Stimulated activated CD4-positive, alpha-beta T cell treated with anti-CD3 and anti-CD28 coated beads, Interleukin-4, amount 100 ng/mL, for 24 hours (primary cell): Measurements from ENCODE around the gene TCF4.

ENCODE experiments used
- DNase-seq: peaks from one replicate; pipeline ENCODE4 v3.0.0-alpha.2; 2020

Gene TCF4

DNA sequence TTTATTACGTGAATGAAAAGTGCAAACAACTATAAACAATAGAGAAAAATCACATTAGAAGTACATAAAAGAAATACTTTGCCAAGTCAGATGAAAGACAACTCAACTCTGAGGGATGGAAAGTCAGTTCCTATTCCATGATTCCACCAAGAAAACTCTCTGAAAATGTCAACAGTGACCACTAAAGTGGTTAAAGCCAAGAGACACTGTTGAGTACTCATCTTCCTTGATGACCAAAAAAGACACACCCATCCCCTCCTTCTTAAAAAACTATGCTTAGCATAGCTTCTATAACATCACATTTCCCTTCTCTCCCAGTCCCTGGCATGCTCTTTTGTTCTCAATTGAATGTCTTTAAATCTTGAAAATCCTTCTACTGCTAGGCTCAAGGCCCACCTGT, 160.0 kb downstream of the TCF4 start:
- no peak for DNase-seq

- no peak for DNase-seq
These were observed 162.3 kb downstream of the TCF4 start for GRCh38 chr18:55425698-55426097.

DNA sequence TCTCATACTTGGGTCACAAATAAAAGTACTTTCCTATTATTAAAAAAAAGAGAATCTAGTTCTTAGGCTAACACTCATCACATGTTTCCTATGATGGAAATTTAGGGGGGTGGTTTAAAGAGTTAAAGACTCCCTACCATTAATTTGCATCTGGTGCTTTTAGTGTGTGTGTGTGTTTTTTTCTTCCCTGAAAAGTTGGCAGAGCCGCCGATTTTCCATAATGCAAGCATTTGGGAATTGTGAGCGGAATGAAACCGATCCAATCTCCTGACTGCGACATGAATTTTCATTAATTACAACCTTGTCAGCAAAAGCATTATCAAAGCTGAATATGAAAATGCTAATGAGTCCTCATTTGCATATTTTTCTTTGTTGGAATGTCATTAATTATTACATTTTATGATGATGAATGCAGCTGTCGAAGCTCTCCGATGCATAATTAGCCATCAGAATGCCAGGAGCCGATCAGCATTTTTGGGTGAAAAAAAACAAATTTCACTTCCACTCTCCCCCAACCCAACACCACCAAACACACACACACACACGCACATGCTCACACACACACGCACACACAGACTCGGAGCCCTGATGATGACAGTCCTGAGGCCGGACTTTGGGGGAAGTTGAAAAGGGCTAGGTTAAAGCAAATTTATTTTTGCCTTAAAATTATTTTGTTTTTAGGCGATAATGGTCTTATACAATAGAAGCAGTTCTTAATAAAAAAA, 165.4 kb downstream of the TCF4 start:
- no peak for DNase-seq

DNA sequence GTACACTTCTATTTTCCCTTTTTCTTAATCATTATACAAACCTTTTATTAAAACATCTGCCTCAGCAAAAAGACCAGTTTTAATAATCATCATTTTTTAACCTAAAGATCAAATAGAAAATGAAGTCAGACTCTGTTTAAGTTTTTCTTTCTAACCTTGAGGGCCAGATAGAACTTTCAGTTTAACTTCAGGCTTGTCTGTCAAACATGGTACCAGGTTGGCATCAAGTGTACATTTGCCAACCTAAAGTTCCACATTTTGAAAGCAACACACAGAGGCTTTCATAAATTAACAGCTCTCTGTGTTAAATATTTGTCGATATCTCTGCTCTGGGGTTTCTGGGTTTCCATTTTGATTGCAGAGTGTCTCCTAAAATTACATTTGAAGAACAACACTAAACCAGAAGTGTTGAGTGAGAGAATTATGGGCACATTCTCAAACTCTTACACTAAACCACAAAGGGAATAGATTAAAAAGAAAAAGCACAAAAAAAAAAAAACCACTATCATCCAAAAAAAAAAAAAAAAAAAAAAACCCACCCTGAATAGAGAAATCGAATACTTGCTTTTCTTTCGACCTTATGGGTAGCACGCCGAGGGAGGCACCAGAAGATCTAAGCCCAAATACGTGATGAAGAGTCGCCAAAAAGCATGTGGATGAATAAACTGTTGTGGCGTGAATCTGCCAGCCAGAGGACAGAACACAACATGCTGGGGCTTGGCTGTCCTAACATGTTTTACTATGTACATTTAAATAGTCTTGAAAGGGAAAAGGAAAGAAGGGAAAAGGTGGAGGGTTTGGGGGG, 166.2 kb downstream of the TCF4 start:
- no peak for DNase-seq

GRCh38 chr18:55421308-55421614, 166.7 kb downstream of the TCF4 start:
- no peak for DNase-seq

DNA sequence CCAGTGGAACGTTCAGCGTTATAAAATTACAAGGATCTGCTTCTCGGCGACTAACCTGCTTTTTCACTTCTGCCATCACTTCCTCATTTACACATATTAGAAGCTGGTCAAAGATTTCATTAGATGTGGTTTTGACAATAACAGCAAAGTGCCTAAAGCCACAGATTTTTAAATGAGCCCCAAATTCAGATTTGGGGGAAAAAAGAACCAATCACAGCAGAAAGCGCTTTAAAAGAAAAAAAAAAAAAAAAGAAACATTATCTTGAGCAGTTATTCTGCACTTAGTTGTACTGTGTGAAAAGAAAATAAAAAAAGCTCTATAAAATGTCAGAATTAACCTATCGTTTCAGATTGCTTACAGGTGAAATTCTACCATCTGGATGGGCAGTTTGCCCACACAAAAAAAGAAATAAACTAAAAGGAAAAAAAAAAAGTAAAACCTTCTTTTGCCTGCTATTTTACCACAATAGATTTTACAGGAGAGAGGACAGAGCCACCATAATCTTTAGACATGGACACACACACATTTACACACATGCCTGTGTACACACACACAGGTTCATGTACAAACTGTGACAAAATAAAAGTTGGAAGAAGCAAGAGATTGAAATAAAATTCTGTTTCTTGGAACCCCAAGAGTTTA, 167.2 kb downstream of the TCF4 start:
- DNase-seq = no peak

DNA sequence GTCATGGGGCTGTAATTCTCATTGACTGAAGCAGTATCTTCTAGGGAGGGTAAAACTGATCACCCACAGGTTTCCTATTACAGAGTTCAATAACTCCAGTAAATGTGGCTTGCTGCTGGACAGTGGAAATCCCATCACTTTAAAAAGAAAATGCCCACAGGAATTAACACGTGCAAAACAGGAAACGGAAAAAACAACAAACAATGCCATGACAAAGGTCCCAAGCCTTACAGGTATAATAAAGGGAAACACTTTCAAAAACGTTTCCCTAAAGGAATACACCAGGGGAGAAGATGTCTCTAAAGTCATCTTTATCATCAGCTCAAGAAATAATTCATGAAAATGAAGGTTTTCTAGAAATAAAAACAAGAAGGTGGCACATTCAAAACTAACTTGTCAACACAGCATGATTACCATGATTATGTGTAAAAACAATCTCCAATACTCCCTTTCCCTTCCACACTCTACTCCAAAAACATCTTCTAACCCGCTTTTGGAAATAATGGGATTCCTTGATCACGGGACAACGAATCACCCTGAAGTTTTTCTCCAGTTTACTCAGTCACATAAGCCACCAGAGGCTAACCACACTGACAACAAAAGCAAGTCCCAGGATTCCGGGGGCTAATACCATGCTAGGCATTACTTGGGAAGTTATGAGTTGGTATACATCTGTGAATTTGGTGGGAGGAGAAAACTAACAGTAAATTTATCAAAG, 167.9 kb downstream of the TCF4 start:
- no peak for DNase-seq

DNA sequence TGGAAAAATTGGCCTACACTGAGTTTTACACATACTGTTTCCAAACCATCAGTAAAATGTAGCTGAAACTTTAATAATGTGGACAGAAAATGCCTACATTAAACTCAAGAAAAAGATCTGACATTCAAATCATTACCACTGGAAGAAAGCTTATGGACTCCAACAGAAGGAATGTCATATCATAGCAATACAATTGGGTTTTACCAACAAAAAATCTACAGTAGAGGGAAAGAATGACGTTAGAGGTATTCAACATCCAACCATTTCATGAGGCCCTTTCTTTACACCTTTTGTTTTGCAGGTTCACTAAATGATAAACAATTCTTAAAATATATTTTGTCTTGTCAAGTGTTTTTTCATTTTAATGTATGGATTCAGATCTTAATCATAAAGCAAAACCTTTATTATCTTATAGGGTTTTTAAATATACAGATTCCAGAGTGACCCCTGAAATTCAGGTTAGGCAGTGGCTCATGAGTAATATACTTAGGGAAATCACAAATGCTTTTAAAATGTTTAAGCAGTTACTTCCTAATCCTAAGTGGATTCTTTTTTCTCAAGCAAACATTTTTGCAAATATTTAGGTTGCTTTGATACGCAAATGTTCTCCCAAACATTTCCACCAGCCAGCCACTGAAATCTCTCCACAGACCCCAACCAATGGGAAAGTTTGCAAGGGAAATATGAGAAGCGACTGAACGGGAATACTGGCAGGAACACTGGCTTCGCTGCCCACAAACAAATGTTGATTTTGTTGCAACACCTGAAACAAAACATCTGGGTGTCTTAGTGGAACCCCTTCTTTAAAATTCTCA, 168.7 kb downstream of the TCF4 start:
- no peak for DNase-seq

DNA sequence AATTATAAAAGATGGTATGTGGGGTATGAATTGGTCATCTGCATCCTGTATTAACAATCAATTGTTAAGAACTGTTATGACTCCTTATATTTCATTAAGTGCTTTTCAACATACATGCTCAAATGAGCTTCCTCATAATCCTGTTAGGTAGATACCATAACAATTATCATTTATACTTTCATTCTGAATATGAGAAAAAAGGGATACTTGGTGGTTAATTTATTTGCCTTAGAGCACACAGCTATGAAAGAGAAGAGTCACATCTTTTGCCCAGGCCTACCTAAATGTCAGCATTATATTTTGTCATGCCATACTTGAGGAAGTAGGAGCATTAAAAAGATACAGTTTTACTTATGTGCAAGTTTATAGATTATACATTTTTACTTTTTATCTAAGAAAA, 169.6 kb downstream of the TCF4 start:
- DNase-seq = no peak

DNA sequence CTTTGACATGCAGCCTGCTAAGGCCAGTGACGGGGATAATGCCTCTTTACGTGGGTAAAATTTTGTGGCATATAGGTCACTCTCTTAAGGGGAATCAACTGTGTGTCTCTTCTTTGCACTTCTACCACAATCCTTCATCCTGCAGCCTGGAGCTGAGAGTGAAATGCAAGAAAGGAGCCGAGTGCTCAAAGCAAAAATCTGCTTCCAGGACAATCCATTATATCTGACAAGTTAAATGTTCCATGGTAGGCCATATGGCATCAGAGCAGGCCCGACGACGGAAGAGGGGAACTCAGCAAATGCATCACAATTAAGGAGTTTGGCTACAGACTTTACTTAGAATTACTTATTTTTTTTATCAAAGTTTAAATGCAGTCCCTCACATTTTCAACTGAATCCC, 171.2 kb downstream of the TCF4 start:
- DNase-seq = no peak

GRCh38 chr18:55415258-55415871, 172.6 kb downstream of the TCF4 start:
- DNase-seq = peak; percentile 71

DNA sequence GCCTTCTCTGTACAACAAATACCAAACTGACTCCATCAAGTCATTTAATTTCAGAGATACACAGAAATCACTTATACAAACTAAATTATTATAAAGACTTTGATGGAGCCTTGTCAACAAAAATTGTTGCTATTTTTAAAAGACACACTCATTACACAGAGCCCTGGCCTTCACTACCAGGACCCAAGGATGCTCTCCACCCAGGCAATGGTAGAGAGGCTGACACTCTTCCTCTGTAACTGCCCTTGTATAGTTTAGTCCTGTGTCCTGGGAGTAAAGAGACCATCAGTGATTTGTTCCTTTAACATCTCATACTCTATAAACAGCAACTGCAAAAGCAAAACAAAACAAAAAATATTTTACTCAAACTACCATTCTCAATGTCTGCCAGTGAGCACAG, 173.5 kb downstream of the TCF4 start:
- DNase-seq = no peak

DNA sequence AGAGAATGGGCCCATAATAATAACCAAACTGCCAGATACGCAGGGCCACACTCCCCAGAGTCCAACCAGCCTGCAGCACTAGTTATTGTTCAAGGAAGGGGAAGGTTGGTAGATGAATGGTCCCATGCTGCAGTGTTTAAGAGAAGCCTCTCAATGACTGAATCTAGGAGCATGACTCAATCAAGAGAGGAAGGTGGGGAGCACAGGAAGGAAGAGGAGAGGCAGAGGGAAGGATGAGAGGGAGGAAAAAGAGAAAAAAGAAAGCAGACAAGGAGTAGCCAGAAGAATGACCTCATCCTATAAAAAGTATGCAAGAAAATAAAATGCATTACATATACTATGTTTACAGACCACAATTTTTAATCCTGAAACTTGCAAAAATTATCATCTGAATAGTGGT, 174.5 kb downstream of the TCF4 start:
- no peak for DNase-seq

- no peak for DNase-seq
These were observed 180.0 kb downstream of the TCF4 start for GRCh38 chr18:55407774-55408535.

DNA sequence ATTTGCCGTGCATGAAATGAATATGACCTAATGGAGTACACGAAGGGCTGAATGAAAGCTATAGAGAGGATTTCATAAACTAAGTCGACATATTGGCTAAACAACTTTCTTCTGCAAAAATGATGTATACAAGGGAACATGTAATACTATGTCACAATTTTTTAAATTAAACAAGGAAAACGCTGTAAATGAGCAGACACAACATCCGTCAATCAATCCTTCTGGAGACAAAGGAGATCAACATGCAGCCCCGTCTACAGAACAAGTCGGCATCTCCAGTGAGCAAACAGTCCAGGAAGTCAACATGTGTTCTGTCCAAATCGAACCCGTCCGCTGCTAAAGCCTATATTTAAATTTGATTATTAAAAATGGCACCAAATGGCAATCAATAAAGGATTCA, 180.8 kb downstream of the TCF4 start:
- no peak for DNase-seq

GRCh38 chr18:55406451-55406991, 181.5 kb downstream of the TCF4 start:
- DNase-seq = no peak

GRCh38 chr18:55405893-55406406, 182.0 kb downstream of the TCF4 start:
- DNase-seq = no peak

DNA sequence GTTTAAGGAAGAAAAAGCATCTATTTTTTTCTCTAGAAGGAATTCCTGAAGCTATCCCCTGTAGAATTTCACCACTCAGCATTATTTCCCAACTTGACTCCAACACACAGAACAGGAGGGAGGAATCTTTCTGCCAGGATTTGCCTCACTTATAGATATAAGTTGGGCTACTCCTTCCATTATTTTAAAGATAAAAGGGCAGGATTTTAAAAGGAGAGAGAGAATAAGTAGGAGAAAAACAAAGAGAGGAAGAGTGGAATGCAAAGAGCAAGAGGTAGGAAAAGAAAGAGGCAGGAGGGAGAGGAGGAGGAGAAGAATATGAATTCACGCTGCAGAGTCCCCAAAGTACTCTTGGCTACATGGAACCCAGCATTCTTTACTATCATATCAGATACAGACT, 182.5 kb downstream of the TCF4 start:
- no peak for DNase-seq

DNA sequence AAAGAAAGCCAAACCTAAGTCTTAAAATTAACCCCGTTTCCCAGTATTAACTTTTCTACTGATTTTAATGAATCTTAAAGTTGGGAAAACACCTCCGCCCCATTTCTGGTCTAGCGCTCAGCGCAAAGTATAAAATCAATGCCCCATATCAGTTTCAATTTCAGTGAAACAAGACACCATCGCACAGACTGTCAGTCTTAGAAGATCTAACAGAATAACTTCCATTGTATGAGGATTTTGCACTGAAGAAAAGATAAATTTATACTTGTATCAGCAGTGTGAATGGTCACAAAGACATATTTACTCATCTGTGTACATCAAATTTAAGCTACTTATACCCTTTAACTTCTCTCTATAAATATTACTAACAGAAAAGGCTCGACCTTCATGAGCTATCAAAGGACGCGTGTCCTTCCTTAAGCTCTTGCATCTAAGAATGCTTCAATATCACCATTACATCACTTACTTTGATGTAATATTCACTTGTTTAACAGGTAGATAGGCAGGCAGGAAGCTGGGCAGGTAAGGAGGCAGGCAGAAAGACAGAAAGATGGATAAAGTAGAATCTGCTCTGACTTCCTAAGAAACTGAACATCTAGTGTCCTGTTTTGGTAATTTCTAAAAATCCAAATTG, 183.0 kb downstream of the TCF4 start:
- no peak for DNase-seq

- no peak for DNase-seq
These were observed 183.7 kb downstream of the TCF4 start for GRCh38 chr18:55404136-55404830.
